SK-N-DZ (cell line): ENCODE measurements around the gene SLCO2A1.

Source experiments
- DNase-seq: peaks from one replicate; pipeline ENCODE4 v3.0.0-alpha.2; 2015; ENCODE audit warnings: low spot score

SLCO2A1 gene

DNA sequence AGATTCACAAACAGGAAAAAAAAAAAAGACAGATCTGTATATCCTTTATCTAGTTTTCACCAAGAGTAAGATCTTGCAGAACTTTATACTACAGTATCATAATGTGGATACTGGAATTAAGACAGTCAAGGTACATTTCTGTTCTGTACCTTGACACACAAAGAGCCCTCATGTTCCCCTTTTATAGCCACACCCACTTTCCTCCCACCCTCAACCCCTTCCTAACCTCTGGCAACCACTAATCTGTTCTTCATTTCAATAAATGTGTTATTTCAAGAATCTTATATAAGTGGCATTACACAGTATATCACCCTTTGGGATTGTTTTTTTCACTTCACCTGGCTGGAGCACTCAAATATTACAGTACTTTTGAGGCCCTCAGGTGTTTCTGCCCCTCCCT, 130.4 kb downstream of the SLCO2A1 start:
- no peak for DNase-seq

DNA sequence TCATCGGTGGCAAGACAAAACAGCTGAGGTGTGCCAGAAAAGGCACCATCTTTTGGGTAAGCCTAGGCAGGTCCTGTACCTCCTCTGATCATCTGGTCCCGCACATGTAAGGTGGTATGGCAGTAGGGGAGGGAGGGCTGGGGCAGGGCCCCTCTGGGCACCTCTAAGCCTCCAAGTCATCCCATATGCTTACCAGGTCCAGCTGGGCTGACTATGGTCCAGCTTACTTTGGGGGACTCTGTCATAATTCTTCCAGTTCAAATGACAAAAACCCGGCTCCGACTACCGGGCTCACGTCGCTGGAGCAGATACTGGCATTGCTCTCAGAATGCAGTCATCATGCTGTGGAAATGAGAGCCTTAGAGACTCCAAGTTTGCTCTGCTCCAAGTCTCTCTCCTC, 132.2 kb downstream of the SLCO2A1 start:
- no peak for DNase-seq

DNA sequence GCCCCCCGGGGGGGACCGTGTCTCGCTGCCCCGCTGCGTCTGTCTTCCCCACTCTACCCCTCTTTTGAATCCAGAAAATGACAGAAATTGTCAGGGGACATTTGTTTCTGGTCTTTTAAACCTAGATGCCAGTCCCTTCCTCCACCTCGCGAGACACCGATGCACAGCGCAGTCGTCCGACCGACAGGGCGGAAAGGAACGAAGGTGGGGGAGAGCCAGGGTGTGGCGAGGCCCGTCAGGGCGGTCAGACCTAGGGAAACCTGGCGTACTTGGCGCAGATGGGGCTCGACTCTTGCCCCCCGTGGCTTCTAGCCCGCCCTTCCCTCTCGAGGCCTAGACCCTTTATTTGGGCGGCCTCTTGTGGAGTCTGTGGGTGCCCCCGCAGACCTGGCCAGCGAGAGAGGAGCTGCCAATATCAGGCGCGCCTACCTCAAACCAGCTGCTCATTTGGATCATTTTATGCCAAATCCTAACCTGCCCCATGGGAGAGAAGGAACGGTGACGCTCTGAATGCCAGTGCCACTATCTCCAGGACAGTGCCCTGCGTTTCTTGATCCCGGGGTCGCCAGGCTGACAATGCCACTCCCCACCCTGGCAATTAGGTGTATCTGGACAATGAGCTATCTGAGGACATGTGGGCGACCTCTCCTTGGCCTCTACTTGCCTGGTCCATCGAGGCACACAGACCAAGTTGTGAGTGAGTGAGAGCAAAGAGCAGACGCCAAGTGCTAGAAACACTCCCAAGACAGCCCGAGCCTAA, 133.5 kb downstream of the SLCO2A1 start:
- peak; percentile 30 for DNase-seq

- DNase-seq: peak; percentile 67
Measured at GRCh38 chr3:133895208-133896001, 134.3 kb downstream of the SLCO2A1 start, which contains the start of gene RAB6B. Gene RAB6B (minus strand): TSS chr3:133895882. CDS start chr3:133895466, 416 bp downstream.

DNA sequence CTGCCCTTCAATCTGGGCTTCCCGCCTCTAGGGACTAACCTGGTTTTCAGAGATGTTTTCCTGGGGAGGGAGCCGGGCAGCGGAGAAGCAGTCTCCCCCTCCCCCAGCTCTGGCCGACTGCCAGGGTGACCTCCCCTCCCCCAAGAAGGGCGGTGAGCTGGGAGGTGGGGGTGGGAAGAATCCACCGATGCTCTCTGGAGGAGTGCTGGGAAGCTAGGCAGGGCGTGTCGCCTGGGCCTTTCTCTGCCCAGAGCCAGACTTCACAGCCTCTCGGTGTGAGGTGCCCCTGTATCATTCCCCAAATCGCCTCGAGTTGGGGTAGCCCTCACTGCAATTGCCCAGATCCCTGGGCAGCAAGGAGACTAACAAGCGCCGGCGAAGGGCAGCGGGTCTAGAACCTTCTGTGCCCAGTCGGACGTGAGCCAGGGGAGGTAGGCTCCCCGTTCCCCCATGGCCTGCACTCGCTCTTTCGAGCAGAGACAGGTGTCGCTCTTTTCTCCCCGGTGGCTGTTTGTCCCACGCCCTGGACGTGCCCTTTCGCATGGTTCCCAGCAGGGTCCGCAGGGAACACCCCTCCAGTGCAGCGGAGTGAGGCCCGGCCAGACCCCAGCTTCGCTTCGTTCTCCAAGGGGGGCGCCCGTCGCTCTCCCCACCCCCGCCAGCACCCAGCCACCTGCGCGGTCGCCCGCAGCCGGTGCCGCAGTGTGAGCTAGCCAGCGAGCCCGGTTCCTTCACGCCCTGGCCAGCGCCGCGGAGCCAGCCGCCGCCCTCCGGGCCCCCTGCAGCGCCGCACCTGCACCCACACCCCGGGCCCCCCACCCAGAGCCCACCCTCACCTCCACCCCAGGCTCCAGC, 135.1 kb downstream of the SLCO2A1 start:
- DNase-seq: peak; percentile 30

DNA sequence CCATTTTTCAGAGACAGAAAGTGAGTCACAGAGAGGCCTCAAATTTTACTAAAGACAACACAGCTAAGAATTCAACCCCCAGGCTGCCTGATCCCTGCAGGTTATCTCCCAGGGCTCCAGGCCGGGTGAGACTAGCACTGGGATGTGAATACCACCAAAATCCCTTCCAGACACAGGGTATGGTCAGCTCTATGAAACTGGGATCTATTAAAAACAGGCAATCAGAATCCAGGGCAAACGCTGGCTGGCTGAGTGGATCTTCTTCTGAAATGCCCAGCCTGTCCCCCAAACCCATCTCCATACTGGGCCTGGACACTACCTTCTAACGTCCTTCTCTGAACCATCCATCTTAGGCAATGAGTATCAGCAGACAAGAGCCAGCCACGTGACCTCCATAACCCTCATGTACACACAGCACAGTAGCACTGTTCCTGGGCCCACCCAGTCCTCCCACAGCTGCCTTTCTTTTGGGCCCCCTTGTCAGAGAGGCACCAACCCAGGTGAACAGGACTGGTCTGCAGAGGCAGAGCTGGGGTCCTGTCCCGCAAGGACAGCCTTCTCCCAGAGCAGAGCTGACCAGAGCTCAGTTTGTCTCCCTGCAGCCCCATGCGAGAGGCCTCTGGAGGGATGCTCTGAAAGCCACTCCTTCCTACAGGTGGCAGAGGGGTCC, 135.9 kb downstream of the SLCO2A1 start:
- DNase-seq: peak; percentile 42

GRCh38 chr3:133892541-133893231, 137.0 kb downstream of the SLCO2A1 start:
- no peak for DNase-seq

GRCh38 chr3:133891662-133892378, 137.9 kb downstream of the SLCO2A1 start:
- DNase-seq: no peak

DNA sequence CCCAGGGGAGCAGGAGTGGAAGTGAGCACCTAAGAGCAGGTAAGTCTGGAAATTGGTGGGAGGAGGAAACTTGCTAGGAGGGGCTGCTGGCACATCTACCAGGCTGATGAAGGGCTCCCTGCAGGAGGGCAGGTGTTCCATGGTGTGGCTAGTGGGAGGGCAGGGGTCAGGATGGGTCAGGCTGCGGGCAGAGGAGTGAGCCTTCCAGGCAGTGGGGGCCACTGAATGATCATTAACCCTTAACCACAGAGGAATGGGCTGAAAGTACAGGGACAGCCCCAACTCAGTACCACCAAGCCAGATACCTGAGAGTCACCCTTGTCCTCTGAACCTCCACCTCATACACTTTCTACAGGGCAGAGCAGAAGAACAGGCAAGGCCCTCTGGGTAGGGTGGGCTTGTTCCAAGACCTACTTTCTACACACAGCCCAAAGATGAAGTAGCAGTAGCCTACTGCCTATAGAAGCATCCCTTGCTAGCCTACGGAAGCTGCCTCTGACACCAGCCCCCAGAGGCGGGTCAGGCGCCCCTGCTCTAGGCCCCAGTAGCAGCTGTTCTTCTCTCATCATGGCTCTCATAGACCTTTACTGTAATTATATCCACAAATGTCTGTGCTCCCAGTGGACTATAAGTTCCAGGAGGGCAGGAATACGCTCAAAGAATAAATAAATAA, 138.6 kb downstream of the SLCO2A1 start:
- no peak for DNase-seq

DNA sequence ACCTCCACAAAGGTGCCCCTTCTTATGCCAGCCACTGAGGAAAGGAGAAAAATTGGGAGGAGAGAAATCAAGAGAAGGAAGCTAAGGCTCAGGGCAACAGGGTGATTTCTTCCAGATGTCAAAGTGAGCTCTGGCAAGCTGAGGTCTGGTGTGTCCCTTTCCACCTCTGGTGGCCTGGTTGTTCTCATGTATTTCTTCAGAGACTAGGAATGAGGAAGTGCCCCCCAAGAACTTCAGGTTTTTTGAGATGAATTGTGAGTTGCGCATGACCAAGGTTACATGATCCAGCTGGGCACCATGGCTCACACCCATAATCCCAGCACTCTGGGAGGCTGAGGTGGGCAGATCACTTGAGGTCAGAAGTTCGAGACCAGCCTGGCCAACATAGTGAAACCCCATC, 139.7 kb downstream of the SLCO2A1 start:
- DNase-seq: no peak

DNA sequence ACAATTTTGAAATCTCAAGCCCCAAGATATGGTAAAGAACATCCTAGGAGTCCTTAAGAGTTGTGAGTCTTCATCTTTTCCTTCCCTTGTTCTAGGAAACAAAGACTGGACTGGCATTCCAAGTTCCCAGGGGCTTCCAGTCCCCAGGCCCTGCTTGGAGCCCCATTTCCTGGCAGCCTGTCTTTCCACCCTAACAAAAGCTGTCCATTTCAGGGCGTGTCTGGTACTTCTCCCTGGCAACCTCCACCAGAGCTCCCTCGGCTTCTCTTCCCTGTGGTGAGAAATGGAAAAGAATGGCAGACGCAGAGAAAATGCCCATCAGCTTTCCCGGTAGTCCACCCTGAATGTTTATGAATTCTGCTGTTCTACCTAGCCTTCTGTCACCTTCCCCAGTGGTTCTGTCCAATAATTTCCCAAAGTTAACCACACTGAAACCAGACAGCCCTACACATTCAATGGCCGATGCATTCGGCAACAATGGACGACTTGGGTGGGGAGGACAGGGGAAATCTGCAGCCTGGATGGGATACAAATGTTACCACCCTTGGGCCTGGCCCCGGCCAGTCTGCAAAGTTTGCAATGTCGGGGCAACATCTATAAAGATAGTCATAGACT, 140.9 kb downstream of the SLCO2A1 start:
- no peak for DNase-seq

DNA sequence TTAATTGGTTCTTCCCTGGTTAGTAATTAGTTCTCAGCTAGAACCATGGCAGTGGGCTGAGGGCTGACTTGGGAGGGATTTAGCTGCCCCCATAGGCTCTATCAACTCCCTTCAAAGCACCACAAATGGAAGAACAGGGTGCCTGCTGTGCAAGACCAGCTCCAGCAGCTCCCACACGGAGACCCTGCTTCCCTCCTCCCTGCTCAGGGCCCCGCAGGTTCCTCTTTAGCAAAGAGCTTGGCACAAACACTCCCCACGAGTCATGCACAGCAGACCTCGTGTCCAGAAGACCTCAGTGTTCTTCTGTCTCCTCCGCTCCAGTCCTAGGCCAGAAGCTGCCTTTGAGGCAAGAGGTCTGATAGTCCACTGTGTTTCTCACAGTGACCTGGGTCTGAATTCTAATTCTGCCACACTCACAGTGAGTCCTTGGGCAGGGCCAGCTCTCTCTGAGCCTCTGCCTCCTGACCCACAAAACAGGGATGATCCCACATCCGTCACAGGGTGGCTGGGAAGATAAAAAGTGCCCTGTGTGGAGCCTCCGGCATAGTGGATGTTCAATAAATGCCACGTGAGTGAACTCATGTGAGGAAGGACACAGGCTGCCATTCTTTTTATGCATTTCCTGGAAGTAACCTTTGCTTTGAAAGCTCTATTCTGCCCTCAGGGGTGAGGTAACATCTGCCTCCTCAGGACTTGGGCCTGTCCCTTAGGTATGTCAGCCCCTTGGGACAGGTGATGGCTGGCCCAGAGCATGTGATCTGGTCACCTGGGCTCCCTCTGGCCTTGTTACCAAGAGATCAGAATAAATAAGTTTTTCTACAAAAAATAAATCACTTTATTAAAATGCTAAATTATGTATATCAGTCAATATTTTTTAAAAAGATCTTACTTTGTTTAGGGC, 141.7 kb downstream of the SLCO2A1 start:
- no peak for DNase-seq

GRCh38 chr3:133887074-133887802, 142.5 kb downstream of the SLCO2A1 start:
- DNase-seq: no peak

DNA sequence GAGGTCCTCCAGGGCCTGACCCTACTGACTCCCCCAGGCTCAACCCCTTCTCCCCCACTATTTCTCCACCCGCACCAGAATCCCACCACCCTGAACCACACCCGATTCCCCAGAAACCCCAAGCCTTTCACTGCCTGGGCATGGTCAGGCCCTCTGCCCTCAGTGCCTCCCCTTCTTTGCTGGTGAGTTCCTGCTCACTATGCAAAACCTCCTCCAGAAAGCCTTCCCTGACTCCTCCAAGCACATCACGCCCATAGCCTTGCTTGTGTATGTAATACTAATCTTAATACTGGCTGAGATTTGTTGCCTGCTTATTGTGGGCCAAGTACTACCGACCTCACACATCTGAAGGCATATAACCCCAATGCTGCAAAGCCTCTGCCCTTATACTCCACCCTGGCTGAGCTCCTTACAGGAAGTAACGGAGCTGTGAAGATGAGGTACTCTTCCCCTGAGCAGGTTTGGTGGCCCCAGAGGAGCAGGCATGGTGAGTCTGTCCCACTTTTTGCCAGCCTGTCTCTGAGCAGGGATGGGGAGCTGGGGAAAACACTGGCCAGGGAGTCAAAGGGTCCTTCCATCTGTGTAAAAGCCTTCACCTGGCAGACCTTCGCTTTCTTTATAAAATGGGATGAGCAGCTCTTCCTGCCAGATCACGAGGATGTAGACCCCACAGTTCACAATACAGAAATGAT, 143.5 kb downstream of the SLCO2A1 start:
- DNase-seq: no peak

- DNase-seq: no peak
Measured at GRCh38 chr3:133884887-133885711, 144.6 kb downstream of the SLCO2A1 start.
